HUES48 (cell line): Measurements from ENCODE around the gene TBXAS1.

ENCODE experiments used
- H3K27ac ChIP-seq: one replicate; pipeline ENCODE4 v1.7.0; 2013; ENCODE audit warnings: low read depth, low read length, inconsistent platforms
- H3K27me3 ChIP-seq: 2 replicates; pipeline ENCODE4 v1.6.1; 2013; ENCODE audit warnings: mild to moderate bottlenecking, low read length; ENCODE audit not compliant: control insufficient read depth, insufficient read depth
- H3K36me3 ChIP-seq: 2 replicates; pipeline ENCODE4 v1.6.1; 2013; ENCODE audit warnings: low read length; ENCODE audit not compliant: control insufficient read depth, insufficient read depth
- H3K4me1 ChIP-seq: 2 replicates; pipeline ENCODE4 v1.6.1; 2013; ENCODE audit warnings: mild to moderate bottlenecking, low read length; ENCODE audit not compliant: control insufficient read depth, insufficient read depth
- H3K4me3 ChIP-seq: 2 replicates; pipeline ENCODE4 v1.5.1; 2013; ENCODE audit warnings: mild to moderate bottlenecking, low read depth, low read length
- H3K9ac ChIP-seq: 2 replicates; pipeline ENCODE4 v1.6.1; 2013; ENCODE audit warnings: mild to moderate bottlenecking, low read depth, low read length, moderate library complexity
- H3K9me3 ChIP-seq: 2 replicates; pipeline ENCODE4 v1.6.1; 2013; ENCODE audit warnings: low read length; ENCODE audit not compliant: control insufficient read depth, insufficient read depth

TBXAS1 gene

GRCh38 chr7:140053812-140054539 is 224.9 kb downstream of the TBXAS1 start:
- no peak overlapping the region for H3K9ac ChIP-seq
- peaks cover 3% of the 10 kb centered on the region; the same call in 1 of the 2 replicates for H3K36me3 ChIP-seq
- no peaks in the 10 kb centered on the region for H3K9me3 ChIP-seq
- H3K4me3 ChIP-seq: no peak overlapping the region
- H3K27me3 ChIP-seq: no peaks in the 10 kb centered on the region
- no peaks in the 10 kb centered on the region for H3K4me1 ChIP-seq
- no peak overlapping the region for H3K27ac ChIP-seq

DNA sequence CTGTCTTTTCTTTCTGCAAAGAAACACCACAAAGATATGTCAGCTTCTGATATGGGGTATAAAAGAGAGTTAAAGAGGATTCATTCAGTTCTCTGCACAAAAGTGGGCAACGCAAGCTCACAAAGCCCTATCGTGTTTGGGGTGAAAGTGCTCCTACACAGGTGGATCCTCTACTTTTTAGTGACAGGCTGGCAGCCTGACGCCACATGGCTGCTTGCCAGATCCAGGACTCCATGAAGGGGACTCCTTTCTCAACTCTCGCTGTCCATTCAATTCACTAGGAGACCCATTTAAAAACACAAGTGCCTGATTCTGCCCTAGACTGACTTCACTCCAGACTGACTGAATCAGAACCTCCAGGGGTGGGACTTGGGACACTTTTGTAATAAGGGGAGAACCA is 225.7 kb downstream of the TBXAS1 start:
- H3K9me3 ChIP-seq: no peaks in the 10 kb centered on the region
- no peaks in the 10 kb centered on the region for H3K4me1 ChIP-seq
- no peak overlapping the region for H3K9ac ChIP-seq
- H3K4me3 ChIP-seq: no peak overlapping the region
- no peaks in the 10 kb centered on the region for H3K27me3 ChIP-seq
- peaks cover 3% of the 10 kb centered on the region; the same call in 1 of the 2 replicates for H3K36me3 ChIP-seq
- H3K27ac ChIP-seq: no peak overlapping the region

GRCh38 chr7:140055833-140056232 is 226.8 kb downstream of the TBXAS1 start:
- Histone ChIP-seq H3K9ac (no peak overlapping the region), H3K27me3 (no peaks in the 10 kb centered on the region), H3K4me3 (no peak overlapping the region), H3K27ac (no peak overlapping the region), H3K36me3 (peaks cover 3% of the 10 kb centered on the region; the same call in 1 of the 2 replicates), H3K9me3 (no peaks in the 10 kb centered on the region), H3K4me1 (no peaks in the 10 kb centered on the region)

DNA sequence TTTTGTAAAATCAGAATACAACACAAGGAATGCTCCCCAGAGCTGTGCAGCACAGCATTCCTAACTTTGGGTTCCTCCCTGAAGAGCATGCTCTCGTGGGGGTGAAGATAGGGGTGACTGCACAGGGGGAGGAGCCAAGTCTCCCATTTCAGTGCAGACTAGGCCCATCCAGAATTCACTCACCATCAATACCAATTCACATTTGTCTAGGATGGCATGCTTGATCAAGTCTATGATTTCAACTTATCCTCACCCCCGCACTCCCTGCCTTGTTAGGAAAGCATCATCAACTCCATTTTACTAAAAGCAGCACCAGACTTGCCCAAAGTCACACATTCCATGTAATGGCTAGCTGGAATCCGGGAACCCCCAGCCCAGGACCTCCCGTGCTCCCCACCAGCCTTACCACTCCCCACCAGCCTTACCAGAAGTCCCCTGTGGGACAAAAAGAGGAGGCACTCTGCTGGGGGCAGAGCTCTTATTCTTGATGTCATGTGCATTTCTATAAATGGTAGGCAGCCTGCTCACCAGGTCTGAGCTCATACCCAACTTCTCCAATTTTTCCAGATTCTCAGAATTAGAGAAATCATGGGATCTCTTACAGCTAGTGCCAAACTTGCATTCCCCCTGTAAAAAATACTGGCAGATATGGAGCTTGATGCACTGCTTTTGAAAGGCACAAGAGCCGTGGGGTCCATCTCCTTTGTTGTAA is 227.5 kb downstream of the TBXAS1 start:
- no peak overlapping the region for H3K9ac ChIP-seq
- peaks cover 4% of the 10 kb centered on the region for H3K27me3 ChIP-seq
- H3K4me1 ChIP-seq: no peaks in the 10 kb centered on the region
- no peak overlapping the region for H3K27ac ChIP-seq
- H3K36me3 ChIP-seq: peaks cover 3% of the 10 kb centered on the region; the same call in 1 of the 2 replicates
- no peak overlapping the region for H3K4me3 ChIP-seq
- no peaks in the 10 kb centered on the region for H3K9me3 ChIP-seq

DNA sequence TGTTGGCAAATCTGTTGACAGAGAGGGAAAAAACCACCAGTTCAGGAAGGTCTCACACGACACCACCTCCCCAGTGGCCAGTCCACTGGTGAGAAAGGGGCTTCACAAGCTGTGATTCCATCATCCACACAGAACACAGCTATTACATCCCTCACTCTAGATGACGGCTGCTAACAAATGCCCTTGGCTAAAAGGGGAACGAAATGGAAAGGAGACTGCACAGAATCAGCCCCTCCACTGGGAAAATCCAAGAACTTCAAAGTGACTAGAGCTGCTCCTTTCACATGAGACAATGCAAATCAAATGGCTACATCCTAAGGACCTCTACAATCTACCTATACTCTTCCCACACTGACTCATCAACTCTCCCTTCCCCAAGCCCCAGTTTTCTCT is 228.1 kb downstream of the TBXAS1 start:
- Histone ChIP-seq H3K27me3 (peaks cover 9% of the 10 kb centered on the region), H3K9me3 (no peaks in the 10 kb centered on the region), H3K9ac (no peak overlapping the region), H3K36me3 (peaks cover 3% of the 10 kb centered on the region; the same call in 1 of the 2 replicates), H3K4me3 (no peak overlapping the region), H3K27ac (no peak overlapping the region), H3K4me1 (no peaks in the 10 kb centered on the region)

- Histone ChIP-seq H3K9ac (no peak overlapping the region), H3K27me3 (peaks cover 19% of the 10 kb centered on the region), H3K4me3 (no peak overlapping the region), H3K9me3 (no peaks in the 10 kb centered on the region), H3K36me3 (peaks cover 3% of the 10 kb centered on the region; the same call in 1 of the 2 replicates), H3K4me1 (no peaks in the 10 kb centered on the region), H3K27ac (no peak overlapping the region)
Measured at GRCh38 chr7:140058517-140058916, 229.5 kb downstream of the TBXAS1 start.

DNA sequence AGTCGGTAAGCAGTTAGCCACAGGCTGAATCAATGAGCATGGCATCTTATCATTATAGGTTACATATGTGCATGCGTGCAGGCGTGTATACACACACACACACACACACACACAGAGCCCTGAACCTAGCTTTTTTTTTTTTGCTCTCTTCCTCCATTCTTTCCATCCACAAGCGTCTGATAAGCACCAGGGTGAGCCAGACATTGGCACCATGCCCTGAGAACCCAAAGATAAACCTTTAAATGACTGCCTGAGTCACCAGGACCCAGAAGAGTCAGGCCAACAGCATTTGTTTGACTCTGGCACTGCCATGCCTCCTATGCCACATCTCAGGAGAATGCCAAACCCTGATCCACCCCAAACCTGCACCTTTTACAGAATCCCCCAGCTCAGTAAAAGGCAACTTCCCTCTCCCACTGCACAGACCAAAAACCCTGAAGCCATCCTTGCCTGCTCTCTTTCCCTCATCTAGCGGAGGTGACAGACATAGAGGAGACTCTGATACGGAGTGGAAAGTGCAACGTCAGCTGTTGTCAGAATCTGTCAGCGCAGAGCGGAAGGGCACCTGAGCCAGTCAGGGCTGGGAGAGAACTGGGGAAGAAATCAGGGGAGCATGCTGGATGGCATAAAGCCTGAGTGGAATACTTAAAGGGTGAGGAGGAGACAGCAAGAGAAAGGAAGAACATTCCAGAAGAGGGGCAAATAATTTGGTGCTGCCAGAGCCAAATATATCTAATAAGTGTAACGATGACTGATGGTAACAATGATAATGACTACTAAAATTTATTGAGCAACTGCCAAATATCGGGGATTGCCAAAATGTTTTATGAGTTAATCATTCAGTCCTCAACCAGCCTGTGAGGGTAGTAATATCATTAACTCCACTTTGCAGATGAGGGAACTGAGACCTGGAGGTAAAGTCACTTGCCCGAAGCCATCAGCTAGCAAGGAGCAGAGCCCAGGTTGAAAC is 230.5 kb downstream of the TBXAS1 start:
- H3K4me3 ChIP-seq: no peak overlapping the region
- peaks cover 3% of the 10 kb centered on the region; the same call in 1 of the 2 replicates for H3K36me3 ChIP-seq
- H3K27ac ChIP-seq: no peak overlapping the region
- peaks cover 28% of the 10 kb centered on the region for H3K27me3 ChIP-seq
- H3K9ac ChIP-seq: no peak overlapping the region
- H3K4me1 ChIP-seq: no peaks in the 10 kb centered on the region
- H3K9me3 ChIP-seq: no peaks in the 10 kb centered on the region

- Histone ChIP-seq H3K36me3 (peaks cover 3% of the 10 kb centered on the region; the same call in 1 of the 2 replicates), H3K27me3 (peaks cover 28% of the 10 kb centered on the region), H3K4me1 (no peaks in the 10 kb centered on the region), H3K9me3 (no peaks in the 10 kb centered on the region), H3K9ac (no peak overlapping the region), H3K27ac (no peak overlapping the region), H3K4me3 (no peak overlapping the region)
Measured at GRCh38 chr7:140060243-140060630, 231.2 kb downstream of the TBXAS1 start.

DNA sequence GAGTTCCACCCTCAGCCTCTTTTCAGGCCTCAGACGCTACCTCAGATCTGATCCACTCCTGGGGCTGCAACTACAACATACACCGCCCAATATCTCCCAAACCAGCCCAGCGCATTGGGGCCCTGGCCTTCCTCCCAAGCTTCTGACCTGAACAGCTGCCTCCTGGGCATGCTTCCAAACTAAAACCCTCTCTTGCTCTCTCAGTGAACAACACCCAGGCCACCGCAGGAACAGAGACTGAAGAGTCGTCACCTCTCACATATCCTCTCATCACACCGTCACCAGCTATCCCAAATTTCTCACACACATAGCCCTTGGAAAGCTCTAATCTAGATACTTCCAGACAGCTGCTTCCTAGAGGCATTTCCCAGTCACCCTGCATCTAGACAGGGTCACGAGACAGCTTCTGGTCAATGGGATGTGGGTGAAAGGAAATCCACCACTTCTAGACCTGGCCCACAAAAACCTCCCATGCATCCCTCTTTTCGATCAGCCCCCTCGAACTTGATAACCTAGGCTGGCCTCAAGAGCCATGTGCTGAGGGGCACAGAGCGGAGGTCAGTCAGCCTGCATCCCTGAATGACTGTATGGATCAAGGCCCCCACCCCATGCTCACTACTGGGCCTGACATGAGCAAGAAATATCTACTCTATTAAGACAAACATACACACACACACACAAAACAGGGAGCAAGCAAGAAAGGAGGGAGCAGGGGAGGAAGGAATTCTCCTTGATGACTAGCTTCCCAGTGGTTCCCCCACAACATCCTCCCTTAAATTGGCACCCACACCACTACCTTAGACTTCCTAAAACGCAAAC is 231.9 kb downstream of the TBXAS1 start:
- Histone ChIP-seq H3K27me3 (peaks cover 28% of the 10 kb centered on the region), H3K4me3 (no peak overlapping the region), H3K9ac (no peak overlapping the region), H3K9me3 (no peaks in the 10 kb centered on the region), H3K27ac (no peak overlapping the region), H3K36me3 (peaks cover 3% of the 10 kb centered on the region; the same call in 1 of the 2 replicates), H3K4me1 (0 out of 2 replicates have a peak, but pooled peaks cover 2% of the 10 kb centered on the region)

- Histone ChIP-seq H3K27me3 (peaks cover 28% of the 10 kb centered on the region), H3K4me3 (no peak overlapping the region; the same call in 1 of the 2 replicates), H3K27ac (no peak overlapping the region), H3K9ac (no peak overlapping the region), H3K4me1 (0 out of 2 replicates have a peak, but pooled peaks cover 2% of the 10 kb centered on the region), H3K9me3 (no peaks in the 10 kb centered on the region), H3K36me3 (peaks cover 2% of the 10 kb centered on the region; the same call in 1 of the 2 replicates)
Measured at GRCh38 chr7:140061607-140061930, 232.5 kb downstream of the TBXAS1 start.
